Gastroesophageal sphincter (tissue), 2 donors: ENCODE measurements around the gene PTRH2.
"Not testable (repeated sequence)": the region's sequence is repeated elsewhere in the genome, so short reads cannot be mapped to it uniquely, and the experiment has no call there.

Experiments
- POLR2A ChIP-seq, 2 donors: fragments of 450-650 bp; IDR thresholded peaks; one replicate each; pipeline ENCODE4 v1.6.1; 2017; ENCODE audit warnings: antibody characterized with exemption in 2 of 2, mild to moderate bottlenecking in 2 of 2, moderate library complexity in 1 of 2
- POLR2AphosphoS5 ChIP-seq: sonication (generic); formaldehyde crosslinking; IDR thresholded peaks from one replicate; pipeline ENCODE4 v1.6.1; 2017; ENCODE audit warnings: antibody characterized with exemption

DNA sequence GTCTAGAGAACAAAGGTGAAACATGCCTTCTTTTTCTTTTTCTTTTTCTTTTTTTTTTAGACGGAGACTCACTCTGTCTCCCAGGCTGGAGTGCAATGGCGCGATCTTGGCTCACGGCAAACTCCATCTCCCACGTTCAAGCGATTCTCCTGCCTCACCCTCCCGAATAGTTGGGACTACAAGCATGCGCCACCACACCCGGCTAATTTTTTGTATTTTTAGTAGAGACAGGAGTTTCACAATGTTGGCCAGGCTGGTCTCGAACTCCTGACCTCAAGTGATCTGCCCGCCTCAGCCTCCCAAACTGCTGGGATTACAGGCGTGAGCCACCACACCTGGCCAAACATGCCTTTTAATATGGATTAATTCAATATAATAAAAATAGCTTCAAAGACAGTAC, 47.8 kb upstream of the PTRH2 start:
- TF ChIP-seq POLR2A (IDR thresholded peaks at IDR 0.05); POLR2AphosphoS5: not testable (repeated sequence)
